NCI-H460 (cell line): ENCODE data around the gene TRAPPC14. TPM values are rescaled to one million over a fixed set of nuclear protein-coding genes. Genes with fewer than 3 reads are reported as not detected.
"Not testable (repeated sequence)": the region's sequence is repeated elsewhere in the genome, so short reads cannot be mapped to it uniquely, and the experiment has no call there.

ENCODE experiments used
- DNase-seq: peaks from one replicate; pipeline ENCODE4 v3.0.0-alpha.2; 2016; ENCODE audit warnings: low read depth; ENCODE audit errors: extremely low read depth
- polyA plus RNA-seq: library from polyadenylated mRNA; depleted of rRNA; stranded (reverse); fragments of >200 nt; gene quantifications from 2 replicates; pipeline ENCODE4 v1.2.3, GENCODE V29; 2014; cell fraction: nucleus; rRNA removed
- total RNA-seq: library from RNA; depleted of rRNA; stranded (reverse); fragments of >200 nt; shearing (Covaris generic); gene quantifications from 2 replicates; pipeline ENCODE4 v1.2.3, GENCODE V29; 2014; rRNA removed

The TRAPPC14 gene
- total RNA-seq, result 5.7 and 10.2 TPM in 2 replicates
- 48.6 and 48.9 TPM in 2 replicates for polyA plus RNA-seq

GRCh38 chr7:100158229-100159098, at the start of gene TRAPPC14:
Gene TRAPPC14 (minus strand): TSS chr7:100158723. CDS start chr7:100158499, 224 bp downstream.
- DNase-seq, result peak; percentile 66

GRCh38 chr7:100204454-100204853, 45.9 kb upstream of the TRAPPC14 start:
- no peak for DNase-seq

GRCh38 chr7:100200693-100201092, 42.2 kb upstream of the TRAPPC14 start:
- no peak for DNase-seq

DNA sequence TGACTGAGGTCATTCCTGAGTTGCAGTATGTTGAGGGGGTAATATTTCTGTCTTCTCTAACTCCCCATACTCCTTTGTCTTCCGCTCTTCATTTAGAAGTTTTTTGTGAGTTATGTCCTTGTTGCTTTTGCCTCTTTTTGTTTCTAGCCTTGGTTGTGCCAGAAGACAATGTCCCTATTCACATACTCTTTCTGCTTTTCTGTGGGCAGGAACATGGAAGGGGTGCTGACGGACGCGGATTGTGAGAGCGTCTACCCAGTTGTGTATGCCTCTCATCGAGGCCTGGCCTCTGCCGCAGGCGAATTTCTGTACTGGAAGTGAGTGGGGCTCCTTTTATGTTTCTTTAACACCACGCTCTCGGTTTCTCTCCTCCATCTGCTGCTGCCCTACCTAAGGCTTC, 39.7 kb upstream of the TRAPPC14 start:
- no peak for DNase-seq

DNA sequence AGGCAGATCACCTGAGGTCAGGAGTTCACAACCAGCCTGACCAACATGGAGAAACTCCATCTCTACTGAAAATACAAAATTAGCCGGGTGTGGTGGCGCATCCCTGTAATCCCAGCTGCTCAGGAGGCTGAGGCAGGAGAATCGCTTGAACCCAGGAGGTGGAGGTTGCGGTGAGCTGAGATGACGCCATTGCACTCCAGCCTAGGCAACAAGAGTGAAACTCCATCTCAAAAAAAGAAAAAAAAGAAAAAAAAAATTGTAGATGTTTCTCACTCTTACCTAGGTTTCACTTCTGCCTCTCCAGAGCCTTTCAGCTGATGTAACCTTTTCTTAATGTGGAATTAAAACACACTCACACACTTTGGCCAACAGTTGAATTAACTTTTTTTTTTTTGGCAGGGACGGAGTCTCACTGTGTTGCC, 37.4 kb upstream of the TRAPPC14 start:
- DNase-seq, result not testable (repeated sequence)

GRCh38 chr7:100195222-100195621, 36.7 kb upstream of the TRAPPC14 start:
- DNase-seq, result no peak

DNA sequence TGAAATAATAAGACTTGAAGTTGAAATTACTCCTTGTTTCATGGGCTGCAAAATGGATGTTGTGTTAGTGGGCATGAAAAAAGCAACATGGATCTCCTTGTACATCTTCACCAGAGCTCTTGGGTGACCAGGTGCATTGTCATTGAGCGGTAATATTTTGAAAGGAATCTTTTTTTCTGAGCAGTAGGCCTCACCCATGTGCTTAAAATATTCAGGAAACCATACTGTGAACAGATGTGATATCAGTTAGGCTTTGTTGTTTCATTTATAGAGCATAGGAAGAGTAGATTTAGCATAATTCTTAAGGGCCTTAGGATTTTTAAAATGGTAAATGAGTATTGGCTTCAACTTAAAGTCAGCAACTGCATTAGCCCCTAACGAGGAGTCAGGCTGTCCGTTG, 34.4 kb upstream of the TRAPPC14 start:
- no peak for DNase-seq

GRCh38 chr7:100192281-100192862, 33.8 kb upstream of the TRAPPC14 start:
- not testable (repeated sequence) for DNase-seq

DNA sequence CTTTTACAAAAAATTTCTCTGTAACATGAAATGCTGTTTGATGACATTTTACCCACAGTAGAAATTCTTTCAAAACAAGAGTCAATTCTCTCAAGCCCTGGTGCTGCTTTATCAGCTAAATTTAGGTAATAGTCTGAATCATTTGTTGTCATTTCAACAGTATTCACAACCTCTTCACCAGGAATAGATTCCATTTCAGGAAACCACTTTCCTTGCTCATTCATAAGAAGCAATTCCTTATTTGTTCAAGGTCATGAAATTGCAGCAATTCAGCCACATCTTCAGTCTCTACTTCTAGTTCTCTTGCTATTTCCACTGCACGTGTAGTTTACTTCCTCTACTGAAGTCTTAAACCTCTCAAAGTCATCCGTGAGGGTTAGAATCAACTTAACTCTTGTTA, 33.3 kb upstream of the TRAPPC14 start:
- no peak for DNase-seq

GRCh38 chr7:100190048-100190711, 31.7 kb upstream of the TRAPPC14 start:
- peak; percentile 64 for DNase-seq

- no peak for DNase-seq
Measured at GRCh38 chr7:100189061-100189460, 30.5 kb upstream of the TRAPPC14 start.

GRCh38 chr7:100185726-100186125, 27.2 kb upstream of the TRAPPC14 start:
- DNase-seq, result no peak

- not testable (repeated sequence) for DNase-seq
Measured at GRCh38 chr7:100183090-100183489, 24.6 kb upstream of the TRAPPC14 start.

DNA sequence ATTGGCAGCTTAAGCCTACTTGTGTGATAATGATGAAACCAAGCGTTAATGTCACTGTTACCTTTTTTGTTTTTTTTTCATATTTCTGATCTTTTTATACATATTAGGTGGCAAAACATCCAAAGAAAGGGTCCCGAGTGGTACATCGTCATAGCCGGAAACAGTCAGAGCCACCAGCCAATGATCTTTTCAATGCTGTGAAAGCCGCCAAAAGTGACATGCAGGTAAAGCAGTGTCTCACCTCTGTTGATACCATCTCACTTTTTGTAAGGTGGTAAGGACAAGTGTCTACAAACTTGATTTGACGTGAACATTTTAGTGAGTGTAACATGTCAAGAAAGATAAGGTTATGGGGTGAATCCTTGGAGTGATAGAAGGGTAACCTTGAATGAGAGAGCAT, 24.1 kb upstream of the TRAPPC14 start:
- DNase-seq, result not testable (repeated sequence)

DNA sequence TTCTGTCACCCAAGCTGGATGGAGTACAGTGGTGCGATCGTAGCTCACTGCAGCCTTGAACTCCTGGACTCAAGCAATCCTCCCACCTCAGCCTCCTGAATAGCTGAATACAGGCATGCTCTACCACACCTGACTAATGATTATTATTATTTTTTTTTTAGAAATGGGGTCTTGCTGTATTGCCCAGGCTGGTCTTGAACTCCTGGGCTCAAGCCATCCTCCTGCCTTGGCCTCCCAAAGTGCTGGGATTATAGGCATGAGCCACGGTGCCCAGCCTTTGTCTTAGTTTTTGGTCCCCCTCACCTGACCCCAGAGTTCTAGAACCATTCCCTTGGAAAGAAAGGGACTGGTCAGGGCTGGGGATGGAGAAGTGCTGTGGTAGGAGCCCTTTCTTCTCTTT, 21.6 kb upstream of the TRAPPC14 start:
- DNase-seq, result not testable (repeated sequence)

- DNase-seq, result peak; percentile 96
Measured at GRCh38 chr7:100177045-100178001, 18.8 kb upstream of the TRAPPC14 start, which contains the start of the genes GPC2 and STAG3. Gene GPC2 (minus strand): TSS chr7:100177381. CDS start chr7:100177199, 182 bp downstream. Gene STAG3 (plus strand): TSS chr7:100177918. CDS start chr7:100180557, 2,639 bp downstream.

GRCh38 chr7:100176096-100177044, 17.8 kb upstream of the TRAPPC14 start:
- no peak for DNase-seq

DNA sequence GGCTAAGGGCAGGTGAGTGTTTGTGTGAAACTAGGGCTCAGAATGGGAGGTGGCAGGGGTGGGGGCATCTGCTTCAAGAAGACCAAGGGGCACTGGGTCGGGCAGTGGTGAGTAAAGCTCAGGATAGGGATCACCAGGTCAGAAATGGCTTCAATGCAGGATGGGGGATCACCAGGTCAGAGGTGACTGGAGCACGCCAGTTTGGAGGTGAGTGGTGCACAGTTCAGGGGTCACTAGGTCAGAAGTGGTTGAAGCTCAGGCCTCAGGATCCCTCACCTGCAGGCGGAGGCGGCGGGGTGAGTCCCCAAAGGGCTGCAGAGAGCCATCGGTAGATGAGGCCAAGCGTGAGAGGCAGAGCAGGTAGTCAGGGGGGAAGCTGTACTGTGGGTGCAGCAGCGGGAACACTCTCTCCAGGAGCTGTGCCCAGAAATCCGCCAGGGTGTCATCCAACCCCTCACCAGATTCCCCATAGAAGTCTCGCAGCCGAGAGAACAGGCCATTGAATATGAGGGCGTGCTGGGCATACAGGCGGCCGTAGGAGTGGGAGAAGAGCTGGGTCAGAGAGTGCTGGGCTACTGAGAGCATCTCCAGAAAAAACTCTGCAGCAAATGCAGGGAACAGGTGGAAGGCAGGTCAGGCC, 16.9 kb upstream of the TRAPPC14 start:
- DNase-seq, result no peak
